HFF-Myc (cell line): Measurements from ENCODE around the gene P3H3.

Experiments used
- DNase-seq: peaks from one replicate; pipeline ENCODE4 v3.0.0-alpha.2; 2011; ENCODE audit warnings: low read depth; ENCODE audit errors: extremely low read depth
- H3K4me3 ChIP-seq: replicated peaks from 2 replicates; pipeline ENCODE4 v1.5.1; 2011; ENCODE audit warnings: low read depth, mild to moderate bottlenecking, control low read depth, low read length
- TF ChIP-seq, protein P1 (sequence below): IDR thresholded peaks from 2 replicates; pipeline ENCODE4 v1.5.1; 2012; ENCODE audit warnings: mild to moderate bottlenecking, low read depth, low read length, control low read depth; ENCODE audit errors: missing control alignments

Gene P3H3

DNA sequence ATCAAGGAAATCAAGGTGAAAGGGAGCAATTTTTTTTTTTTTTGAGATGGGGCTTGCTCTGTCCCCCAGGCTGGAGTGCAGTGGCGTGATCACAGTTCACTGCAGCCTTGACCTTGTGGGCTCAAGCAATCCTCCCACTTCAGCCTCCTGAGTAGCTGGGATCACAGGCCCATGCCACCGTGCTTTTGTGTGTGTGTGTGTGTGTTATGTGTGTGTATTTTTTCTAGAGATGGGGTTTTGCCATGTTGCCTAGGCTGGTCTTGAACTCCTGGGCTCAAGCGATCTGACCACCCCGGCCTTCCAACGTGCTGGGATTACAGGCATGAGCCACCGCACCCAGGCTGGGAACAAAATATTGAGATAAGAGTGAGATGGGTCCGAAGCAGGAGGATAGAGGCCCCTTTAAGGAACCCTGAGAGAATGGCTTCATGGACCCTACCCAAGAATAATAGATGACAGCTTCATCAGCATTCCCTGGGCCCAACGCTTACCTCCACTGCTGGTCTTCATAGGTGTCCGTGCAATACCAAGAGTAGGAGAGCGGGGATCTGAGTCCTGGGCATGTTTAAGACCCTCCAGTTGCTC lies 21.9 kb downstream of the P3H3 start:
- TF ChIP-seq, protein P1, sequence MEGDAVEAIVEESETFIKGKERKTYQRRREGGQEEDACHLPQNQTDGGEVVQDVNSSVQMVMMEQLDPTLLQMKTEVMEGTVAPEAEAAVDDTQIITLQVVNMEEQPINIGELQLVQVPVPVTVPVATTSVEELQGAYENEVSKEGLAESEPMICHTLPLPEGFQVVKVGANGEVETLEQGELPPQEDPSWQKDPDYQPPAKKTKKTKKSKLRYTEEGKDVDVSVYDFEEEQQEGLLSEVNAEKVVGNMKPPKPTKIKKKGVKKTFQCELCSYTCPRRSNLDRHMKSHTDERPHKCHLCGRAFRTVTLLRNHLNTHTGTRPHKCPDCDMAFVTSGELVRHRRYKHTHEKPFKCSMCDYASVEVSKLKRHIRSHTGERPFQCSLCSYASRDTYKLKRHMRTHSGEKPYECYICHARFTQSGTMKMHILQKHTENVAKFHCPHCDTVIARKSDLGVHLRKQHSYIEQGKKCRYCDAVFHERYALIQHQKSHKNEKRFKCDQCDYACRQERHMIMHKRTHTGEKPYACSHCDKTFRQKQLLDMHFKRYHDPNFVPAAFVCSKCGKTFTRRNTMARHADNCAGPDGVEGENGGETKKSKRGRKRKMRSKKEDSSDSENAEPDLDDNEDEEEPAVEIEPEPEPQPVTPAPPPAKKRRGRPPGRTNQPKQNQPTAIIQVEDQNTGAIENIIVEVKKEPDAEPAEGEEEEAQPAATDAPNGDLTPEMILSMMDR = no peak

DNA sequence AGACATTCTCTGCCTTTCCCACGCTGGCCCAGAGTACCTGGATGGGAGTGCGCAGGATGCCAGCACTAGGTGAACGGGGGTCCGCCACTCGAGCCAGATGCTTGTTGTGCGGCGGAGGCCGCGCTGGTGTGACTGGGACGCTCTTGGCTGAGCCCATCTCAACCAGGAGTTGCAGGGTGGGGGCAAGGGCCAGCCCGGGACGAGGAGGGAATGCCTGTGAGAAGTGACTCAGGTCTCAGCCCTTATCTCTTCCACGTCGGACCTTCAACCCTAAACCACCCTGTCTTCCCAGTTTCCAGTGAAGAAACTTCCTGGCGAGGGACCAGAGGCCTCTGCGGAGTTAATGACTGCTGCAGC lies 22.6 kb downstream of the P3H3 start:
- TF ChIP-seq, protein P1 = no peak
- H3K4me3 ChIP-seq = peak overlapping the region; percentile 69
- DNase-seq = no peak

More for the DNA sequence above, 21.9 kb downstream of the P3H3 start:
- peak overlapping the region; percentile 69 for H3K4me3 ChIP-seq
- DNase-seq = no peak

DNA sequence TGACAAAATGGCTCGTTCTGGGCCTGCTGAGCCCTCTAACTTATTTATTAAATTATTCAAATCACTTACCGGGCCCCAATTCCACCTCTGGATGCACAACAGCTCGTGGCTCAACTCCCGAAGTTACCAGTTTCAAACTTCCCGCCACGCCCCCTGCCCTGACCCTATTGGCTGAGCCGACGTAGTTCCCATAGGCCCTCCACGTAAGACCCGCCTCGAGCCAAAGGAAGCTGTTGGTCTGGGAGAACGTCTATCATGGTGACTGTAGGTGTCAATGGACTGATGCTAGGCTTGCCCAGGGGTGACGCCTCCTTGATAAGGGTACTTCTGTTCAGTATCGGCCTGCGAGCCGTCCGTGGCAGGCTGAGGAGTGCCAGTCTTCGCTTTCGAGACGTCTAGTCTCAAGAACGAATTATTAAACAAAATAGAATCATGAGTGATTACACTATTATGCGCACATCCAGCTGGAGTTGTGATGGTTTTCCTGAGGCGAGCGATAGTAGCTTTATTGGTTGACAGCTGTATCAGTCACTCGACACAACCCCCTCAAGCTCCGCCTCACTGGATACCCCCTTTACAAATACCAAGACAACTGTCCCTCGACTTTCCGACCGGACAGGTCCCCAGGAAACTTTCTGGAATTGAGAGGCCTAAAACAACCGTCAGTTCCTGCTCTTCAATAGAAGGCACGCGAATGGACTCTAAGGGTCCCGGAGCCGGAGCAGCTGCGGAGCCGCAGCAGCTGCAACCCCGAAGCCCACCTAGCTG lies 23.1 kb downstream of the P3H3 start, which contains the start of gene CDCA3:
TSS of gene CDCA3 (minus strand) at position 134 of the 768 bp plus-strand sequence. CDS start 334 bp downstream, outside the sequence.
- TF ChIP-seq, protein P1 = no peak
- DNase-seq = peak; percentile 97
- H3K4me3 ChIP-seq = peak within 1 kb of the TSS; percentile 69

DNA sequence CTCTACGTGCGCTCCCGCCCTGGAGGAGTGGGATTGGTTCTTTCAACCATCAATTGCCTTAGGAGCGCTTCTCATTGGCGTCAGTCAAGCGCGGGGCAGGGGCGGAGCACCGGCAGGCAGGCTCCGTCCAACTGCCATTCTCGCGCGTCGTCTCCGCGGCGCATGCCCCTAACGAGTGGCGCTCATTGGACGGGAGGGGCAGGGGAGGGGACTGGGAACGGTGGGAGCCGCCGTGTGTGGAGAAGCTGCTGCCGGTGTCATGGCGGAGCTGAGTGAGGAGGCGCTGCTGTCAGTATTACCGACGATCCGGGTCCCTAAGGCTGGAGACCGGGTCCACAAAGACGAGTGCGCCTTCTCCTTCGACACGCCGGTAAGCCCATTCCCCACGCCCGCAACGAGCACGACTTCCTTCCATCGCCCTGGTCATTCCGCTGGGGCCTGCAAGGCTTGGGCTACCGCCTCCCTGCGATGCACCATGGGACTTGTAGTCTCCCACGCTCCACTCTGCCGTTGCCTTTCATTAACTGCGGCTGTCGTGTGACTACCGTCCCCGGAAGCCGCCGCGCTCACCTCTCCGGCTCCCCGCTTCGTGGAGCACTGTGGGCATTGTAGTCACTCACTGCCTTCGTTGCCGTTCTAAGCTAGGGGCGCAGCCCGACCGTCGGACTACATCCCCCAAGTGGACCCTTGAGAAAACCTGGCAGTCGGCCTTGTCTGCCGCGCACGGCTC lies 23.9 kb downstream of the P3H3 start, which contains the start of gene USP5:
TSS of gene USP5 (plus strand) at position 230 of the 730 bp plus-strand sequence. CDS start at position 260, 30 bp downstream.
- DNase-seq = peak; percentile 99
- H3K4me3 ChIP-seq = peak within 1 kb of the TSS; percentile 69
- TF ChIP-seq, protein P1 = no peak

DNA sequence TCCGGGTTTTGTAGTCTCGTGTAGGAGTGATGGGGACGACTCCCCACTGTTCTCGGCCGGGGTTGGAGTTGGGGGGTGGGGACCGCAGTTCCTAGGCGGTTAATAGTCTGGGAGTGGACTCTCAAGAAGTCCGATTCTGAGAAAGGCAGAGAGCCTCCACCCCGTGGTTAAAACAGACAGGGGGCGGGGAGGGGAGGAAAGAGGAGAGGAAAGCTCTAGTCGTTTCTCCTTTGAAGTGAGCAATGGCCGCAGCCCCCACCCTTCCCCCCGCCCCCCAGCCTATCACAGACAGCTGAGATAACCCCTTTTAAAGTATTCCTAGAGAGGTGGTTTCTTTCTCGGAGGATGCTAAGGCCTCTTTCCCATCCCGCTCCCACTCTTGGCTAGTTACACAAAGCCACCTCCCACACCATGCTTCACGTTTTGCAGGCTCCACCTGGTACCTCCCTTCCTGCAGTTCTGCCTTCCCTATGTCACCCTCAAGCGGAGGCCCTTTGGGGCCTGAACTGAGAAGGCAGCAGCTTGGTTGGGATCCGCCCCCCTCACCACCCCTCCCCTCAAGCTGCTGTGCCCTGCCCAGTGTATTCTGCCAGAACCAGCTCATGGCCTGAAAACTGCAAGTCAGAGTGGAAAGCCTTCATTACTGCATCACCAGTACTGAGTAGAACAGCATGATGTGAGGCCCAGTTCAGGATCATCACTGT lies 24.6 kb downstream of the P3H3 start:
- TF ChIP-seq, protein P1 = no peak
- peak overlapping the region; percentile 69 for H3K4me3 ChIP-seq
- no peak for DNase-seq

DNA sequence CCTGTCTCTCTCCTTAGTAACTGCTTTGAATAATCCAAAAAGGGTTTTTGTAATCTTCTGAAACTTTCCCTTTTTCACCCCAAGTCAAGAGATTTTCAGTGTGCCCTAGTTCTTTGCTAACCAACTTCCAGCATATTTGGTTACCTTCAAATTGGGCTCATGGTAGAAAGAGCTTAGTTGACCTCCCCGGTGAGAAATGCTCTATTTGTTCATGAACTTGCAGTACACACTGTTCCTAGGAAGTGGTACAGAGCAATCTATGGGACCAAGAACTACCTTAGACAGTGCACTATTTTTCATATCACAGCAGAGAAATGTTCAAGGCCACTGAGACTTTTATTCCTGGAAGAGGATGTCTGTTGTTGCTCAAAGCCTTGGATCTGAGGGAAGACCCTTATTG lies 25.4 kb downstream of the P3H3 start:
- TF ChIP-seq, protein P1 = no peak
- H3K4me3 ChIP-seq = peak overlapping the region; percentile 69
- DNase-seq = no peak
